Lung (tissue), 12 donors: ENCODE data around the gene BICC1. TPM values are rescaled to one million over a fixed set of nuclear protein-coding genes. Genes with fewer than 3 reads are reported as not detected.
A peak's percentile ranks its signal among the peaks of the same experiment; 100 is the strongest.

Source experiments
- ATAC-seq: fragments of 200-7000 bp; cut with Tn5 transposase; one replicate; pipeline ENCODE4 v1.9.1; 2020; ENCODE audit warnings: moderate number of reproducible peaks; ENCODE audit not compliant: insufficient read depth, low FRiP score
- DNase-seq, 3 donors: peaks; one replicate each; pipeline ENCODE4 v3.0.0-alpha.2; 2013 to 2017
- H3K27ac ChIP-seq, 2 donors: one replicate each; pipeline ENCODE4 v1.5.1; 2013; ENCODE audit warnings: mild to moderate bottlenecking in 2 of 2, moderate library complexity in 2 of 2, control low read depth in 1 of 2, inconsistent platforms in 1 of 2, low read depth in 1 of 2, low read length in 1 of 2
- H3K27me3 ChIP-seq, 3 donors: one replicate each; pipeline ENCODE4 v1.5.1; 2013; ENCODE audit warnings: low read length in 2 of 3; ENCODE audit not compliant: control insufficient read depth in 3 of 3, insufficient read depth in 3 of 3
- H3K36me3 ChIP-seq, 4 donors: one replicate each; pipeline ENCODE4 v1.5.1; 2013; ENCODE audit warnings: low read length in 4 of 4, mild to moderate bottlenecking in 1 of 4, moderate library complexity in 1 of 4; ENCODE audit not compliant: control insufficient read depth in 4 of 4, insufficient read depth in 4 of 4
- H3K4me1 ChIP-seq, 5 donors: one replicate each; pipeline ENCODE4 v1.5.1; 2013; ENCODE audit warnings: low read length in 5 of 5, mild to moderate bottlenecking in 2 of 5, moderate library complexity in 1 of 5; ENCODE audit not compliant: control insufficient read depth in 5 of 5, insufficient read depth in 5 of 5
- H3K4me3 ChIP-seq: one replicate; pipeline ENCODE4 v1.5.1; 2013; ENCODE audit warnings: mild to moderate bottlenecking, control low read depth, moderate library complexity
- H3K9ac ChIP-seq, 2 donors: one replicate each; pipeline ENCODE4 v1.5.1; 2013; ENCODE audit warnings: low read length in 2 of 2, control low read depth in 1 of 2; ENCODE audit not compliant: insufficient read depth in 1 of 2
- H3K9me3 ChIP-seq, 4 donors: one replicate each; pipeline ENCODE4 v1.5.1; 2013; ENCODE audit warnings: low read length in 3 of 4, mild to moderate bottlenecking in 1 of 4, moderate library complexity in 1 of 4; ENCODE audit not compliant: control insufficient read depth in 4 of 4, insufficient read depth in 3 of 4
- WGBS, 2 donors: extraction: QIAGEN DNeasy Blood & Tissue Kit; methylation state at CpG; one replicate each; pipeline ENCODE4 v1.1.7; 2013; 5-methylcytosine and 5-hydroxymethylcytosine counted together
- polyA plus RNA-seq, 2 donors: library from polyadenylated mRNA; stranded (reverse); fragments of 200-250 nt; gene quantifications; one replicate each; pipeline ENCODE4 v1.2.1, GENCODE V29; 2013
- total RNA-seq, 2 donors: library from RNA; depleted of rRNA in 1 of 2; stranded (reverse); fragments of >200 nt in 1 of 2; gene quantifications; one replicate each; pipeline ENCODE4 v1.2.1, GENCODE V29; 2014 to 2021
- TF ChIP-seq, protein P1 (sequence below): IDR thresholded peaks from 2 replicates; pipeline ENCODE4 v1.5.1; 2012; ENCODE audit warnings: mild to moderate bottlenecking; ENCODE audit errors: control extremely low read depth, extremely low read depth
- donor health status: control.
- donor health status: control.
- donor health status: Bipolar disorder and iron deficiency.
- donor health status: healthy.
- donor health status: DM: yes; HTN: yes; CAD: no.

The BICC1 gene
- total and polyA plus RNA-seq, 4 donors = 2.3 to 43.1 (median 5.9) TPM

DNA sequence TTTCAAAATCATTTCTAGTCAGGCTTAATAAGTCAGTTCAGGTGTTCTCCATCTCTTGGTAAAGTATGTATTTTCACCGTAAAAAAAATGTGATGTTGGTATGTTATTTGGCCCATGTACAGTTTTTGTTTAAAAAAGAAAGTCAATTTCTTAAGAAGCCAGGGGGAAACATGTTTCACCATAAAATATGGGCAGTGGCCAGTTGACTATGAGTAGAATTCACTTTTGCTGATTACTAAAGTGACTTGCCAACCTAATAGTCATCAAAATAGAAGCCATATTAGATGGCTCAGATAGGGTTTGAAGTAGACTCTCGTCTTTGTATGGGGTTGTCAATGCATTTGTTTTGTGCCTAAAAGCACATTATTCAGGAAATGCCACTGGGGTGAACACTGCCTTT, 266.3 kb downstream of the BICC1 start:
- H3K9ac ChIP-seq = no peak overlapping the region
- H3K27me3 ChIP-seq = no peaks in the 10 kb centered on the region
- H3K4me1 ChIP-seq = peaks cover 0 to 83% (median 12%) of the 10 kb centered on the region in 5 donors
- H3K4me3 ChIP-seq = no peak overlapping the region
- H3K9me3 ChIP-seq = no peaks in the 10 kb centered on the region
- TF ChIP-seq, protein P1, sequence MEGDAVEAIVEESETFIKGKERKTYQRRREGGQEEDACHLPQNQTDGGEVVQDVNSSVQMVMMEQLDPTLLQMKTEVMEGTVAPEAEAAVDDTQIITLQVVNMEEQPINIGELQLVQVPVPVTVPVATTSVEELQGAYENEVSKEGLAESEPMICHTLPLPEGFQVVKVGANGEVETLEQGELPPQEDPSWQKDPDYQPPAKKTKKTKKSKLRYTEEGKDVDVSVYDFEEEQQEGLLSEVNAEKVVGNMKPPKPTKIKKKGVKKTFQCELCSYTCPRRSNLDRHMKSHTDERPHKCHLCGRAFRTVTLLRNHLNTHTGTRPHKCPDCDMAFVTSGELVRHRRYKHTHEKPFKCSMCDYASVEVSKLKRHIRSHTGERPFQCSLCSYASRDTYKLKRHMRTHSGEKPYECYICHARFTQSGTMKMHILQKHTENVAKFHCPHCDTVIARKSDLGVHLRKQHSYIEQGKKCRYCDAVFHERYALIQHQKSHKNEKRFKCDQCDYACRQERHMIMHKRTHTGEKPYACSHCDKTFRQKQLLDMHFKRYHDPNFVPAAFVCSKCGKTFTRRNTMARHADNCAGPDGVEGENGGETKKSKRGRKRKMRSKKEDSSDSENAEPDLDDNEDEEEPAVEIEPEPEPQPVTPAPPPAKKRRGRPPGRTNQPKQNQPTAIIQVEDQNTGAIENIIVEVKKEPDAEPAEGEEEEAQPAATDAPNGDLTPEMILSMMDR = no peak
- no peak for ATAC-seq
- H3K27ac ChIP-seq = no peak overlapping the region
- 59 to 74% methylated on average over 2 of the region's 2 CpGs for WGBS, 2 donors
- DNase-seq = peak in 1 of 3 donors; percentile 16
- no peaks in the 10 kb centered on the region for H3K36me3 ChIP-seq

DNA sequence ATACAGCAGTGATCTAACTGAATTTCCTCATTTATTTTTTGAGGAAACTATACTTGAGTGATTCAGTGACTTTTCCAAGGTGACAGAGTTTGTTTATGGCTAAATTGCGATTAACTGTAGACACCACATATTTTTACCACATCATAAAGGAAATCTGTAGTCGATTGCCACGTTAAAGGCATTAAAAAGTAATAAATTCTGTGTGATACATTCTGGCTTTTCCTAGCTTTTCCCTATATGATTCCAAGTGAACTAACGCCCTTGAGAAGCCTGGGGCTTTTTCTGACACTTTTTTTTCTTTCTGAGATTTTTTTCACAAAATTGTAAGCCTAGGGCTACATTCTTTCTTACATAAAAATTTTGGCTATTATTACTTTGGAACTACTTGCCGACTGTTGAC, 266.9 kb downstream of the BICC1 start:
- Histone ChIP-seq H3K9me3 (no peaks in the 10 kb centered on the region), H3K9ac (peak overlapping the region in 1 of 2 donors; percentile 8), H3K36me3 (no peaks in the 10 kb centered on the region), H3K27me3 (no peaks in the 10 kb centered on the region), H3K4me1 (peaks cover 0 to 80% (median 12%) of the 10 kb centered on the region in 5 donors), H3K27ac (no peak overlapping the region), H3K4me3 (no peak overlapping the region)
- WGBS, 2 donors = 67 to 77% methylated on average over 5 of the region's 5 CpGs
- ATAC-seq (no peak), DNase-seq (peak in 2 of 3 donors; percentile 73 to 77)
- TF ChIP-seq, protein P1 = no peak

DNA sequence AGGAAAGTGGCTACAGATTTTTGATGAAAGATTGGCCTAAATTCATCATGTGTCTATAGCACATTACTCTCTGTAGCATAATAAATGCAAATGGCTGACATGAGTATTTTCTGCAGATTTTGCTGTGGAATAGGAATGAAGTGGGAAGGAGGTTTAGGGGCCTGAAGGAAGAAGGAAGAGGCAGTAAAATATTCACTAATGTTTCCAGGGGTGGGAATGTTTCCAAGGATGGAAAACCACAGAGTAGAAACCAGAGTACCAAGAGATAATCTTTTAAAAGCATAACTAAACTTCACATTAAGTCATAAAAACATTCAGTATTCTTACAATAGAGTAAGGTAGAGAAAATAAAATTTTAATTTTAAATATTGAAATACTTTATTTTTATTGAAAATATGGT, 267.8 kb downstream of the BICC1 start:
- H3K27me3 ChIP-seq = no peaks in the 10 kb centered on the region
- ATAC-seq = no peak

More for the DNA sequence above, 267.8 kb downstream of the BICC1 start:
- H3K27ac ChIP-seq = no peak overlapping the region
- peaks cover 0 to 2% (median 0%) of the 10 kb centered on the region in 4 donors for H3K36me3 ChIP-seq
- peaks cover 0 to 79% (median 12%) of the 10 kb centered on the region in 5 donors for H3K4me1 ChIP-seq
- peak overlapping the region in 1 of 2 donors; percentile 8 for H3K9ac ChIP-seq
- no peak overlapping the region for H3K4me3 ChIP-seq
- H3K9me3 ChIP-seq = no peaks in the 10 kb centered on the region
- TF ChIP-seq, protein P1 = no peak
- DNase-seq = no peak
